Retinal pigment epithelial cell (primary cell): Measurements from ENCODE around the gene ACAT2.

Source experiments
- DNase-seq: peaks from one replicate; pipeline ENCODE4 v3.0.0-alpha.2; 2010; ENCODE audit warnings: low read depth
- H3K4me3 ChIP-seq: 2 replicates; pipeline ENCODE4 v1.5.1; 2011; ENCODE audit warnings: mild to moderate bottlenecking, low read length, control low read depth, moderate library complexity
- TF ChIP-seq, protein P1 (sequence below): conservative IDR thresholded peaks from 2 replicates; pipeline ENCODE4 v1.5.1; 2011; ENCODE audit warnings: low read depth, low read length, control low read depth, inconsistent platforms

ACAT2 gene

GRCh38 chr6:159826004-159826403 is 64.2 kb downstream of the ACAT2 start:
- H3K4me3 ChIP-seq: no peak overlapping the region
- no peak for DNase-seq
- TF ChIP-seq, protein P1, sequence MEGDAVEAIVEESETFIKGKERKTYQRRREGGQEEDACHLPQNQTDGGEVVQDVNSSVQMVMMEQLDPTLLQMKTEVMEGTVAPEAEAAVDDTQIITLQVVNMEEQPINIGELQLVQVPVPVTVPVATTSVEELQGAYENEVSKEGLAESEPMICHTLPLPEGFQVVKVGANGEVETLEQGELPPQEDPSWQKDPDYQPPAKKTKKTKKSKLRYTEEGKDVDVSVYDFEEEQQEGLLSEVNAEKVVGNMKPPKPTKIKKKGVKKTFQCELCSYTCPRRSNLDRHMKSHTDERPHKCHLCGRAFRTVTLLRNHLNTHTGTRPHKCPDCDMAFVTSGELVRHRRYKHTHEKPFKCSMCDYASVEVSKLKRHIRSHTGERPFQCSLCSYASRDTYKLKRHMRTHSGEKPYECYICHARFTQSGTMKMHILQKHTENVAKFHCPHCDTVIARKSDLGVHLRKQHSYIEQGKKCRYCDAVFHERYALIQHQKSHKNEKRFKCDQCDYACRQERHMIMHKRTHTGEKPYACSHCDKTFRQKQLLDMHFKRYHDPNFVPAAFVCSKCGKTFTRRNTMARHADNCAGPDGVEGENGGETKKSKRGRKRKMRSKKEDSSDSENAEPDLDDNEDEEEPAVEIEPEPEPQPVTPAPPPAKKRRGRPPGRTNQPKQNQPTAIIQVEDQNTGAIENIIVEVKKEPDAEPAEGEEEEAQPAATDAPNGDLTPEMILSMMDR: no peak

DNA sequence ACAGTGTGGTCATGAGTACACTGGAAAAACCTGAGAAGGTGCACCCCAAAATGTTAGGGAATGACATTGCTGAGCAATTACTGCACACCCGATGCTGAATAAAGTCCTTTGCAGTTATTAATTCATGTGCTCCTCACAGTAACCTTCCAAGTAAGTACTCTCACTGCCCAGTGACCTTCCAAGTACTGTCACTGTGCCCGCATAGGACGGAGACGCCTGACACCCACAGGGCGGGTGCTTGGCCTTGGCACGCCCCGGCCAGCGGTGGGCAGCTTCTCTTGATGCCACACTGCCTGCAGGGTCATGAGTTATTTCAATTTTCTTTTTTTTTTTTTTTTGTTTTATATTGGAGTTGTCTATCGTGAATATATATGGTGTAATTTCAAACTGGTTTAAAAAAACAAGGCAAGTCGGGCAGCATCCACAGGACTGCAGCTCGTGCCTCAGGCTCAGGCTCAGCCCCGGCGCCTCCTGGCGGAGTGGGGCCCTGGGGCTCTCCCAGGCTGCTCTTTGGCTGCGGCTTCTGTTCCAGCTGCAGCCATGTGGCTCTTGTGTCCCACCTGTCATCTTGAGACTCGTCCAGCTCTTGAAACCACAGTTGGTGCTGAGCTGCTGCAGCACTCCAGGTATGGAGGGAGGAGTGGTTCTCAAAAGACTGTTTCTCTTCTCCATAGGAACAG is 65.3 kb downstream of the ACAT2 start:
- H3K4me3 ChIP-seq: no peak overlapping the region
- DNase-seq: no peak
- TF ChIP-seq, protein P1: no peak

DNA sequence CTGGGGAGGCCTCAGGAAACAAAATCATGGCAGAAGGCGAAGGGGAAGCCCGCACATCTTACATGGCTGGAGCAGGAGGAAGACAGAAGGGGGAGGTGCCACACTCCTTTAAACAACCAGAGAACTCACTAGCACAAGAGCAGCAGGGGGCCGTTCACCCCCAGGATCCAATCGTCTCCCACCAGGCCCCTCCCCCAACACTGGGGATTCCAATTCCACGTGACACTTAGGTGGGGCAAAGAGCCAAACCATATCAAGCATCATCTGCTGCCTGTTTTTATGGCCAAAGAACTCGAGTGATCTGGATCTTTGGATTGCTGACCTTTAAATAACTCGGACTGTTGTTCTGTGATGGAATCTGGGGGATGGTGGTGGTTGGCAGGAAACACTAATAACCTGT is 66.2 kb downstream of the ACAT2 start:
- H3K4me3 ChIP-seq: no peak overlapping the region
- DNase-seq: no peak

More for the DNA sequence above, 66.2 kb downstream of the ACAT2 start:
- TF ChIP-seq, protein P1: no peak
